ENCODE measurements around the gene ATP6V1B1.

DNA sequence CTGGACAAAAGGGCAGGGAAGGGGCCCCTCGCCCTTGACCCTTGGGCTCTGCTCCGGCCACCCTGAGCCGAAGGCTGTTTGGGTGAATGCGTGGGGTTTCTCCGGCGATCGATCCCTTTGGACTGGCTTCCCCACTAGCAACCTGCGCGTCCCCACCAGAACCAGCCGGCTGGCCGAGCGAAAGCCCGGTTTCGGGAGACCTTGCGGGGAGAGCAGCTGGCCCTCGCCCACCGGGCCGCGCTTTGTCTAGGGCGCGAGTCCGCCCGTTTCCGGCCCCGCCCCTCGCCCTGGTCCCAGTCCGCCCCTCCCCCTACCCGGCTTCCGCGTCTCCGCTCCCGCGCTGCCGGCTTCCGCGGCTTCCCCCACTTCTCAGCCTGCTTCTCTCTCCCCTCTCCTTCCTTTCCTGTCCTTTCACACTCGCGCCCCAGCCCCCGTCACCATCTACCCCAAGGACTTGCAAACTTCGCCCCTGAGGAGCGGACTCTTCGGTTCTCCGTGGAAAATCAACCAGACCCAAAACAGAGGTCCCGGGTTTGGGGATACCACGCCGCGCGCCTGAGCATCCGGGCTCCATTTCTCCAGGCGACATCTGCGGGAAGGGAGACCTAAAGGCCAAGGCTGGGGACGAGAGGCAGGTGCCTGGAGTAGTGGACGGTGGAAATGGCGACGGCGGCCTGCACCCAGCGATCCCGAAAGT is 48.0 kb upstream of the ATP6V1B1 start:
- TF ChIP-seq EZH2 (IDR thresholded peaks at IDR 0.05; ENCODE audit: low read length, missing control alignments) = peak; percentile 80
- TF ChIP-seq, protein P1, sequence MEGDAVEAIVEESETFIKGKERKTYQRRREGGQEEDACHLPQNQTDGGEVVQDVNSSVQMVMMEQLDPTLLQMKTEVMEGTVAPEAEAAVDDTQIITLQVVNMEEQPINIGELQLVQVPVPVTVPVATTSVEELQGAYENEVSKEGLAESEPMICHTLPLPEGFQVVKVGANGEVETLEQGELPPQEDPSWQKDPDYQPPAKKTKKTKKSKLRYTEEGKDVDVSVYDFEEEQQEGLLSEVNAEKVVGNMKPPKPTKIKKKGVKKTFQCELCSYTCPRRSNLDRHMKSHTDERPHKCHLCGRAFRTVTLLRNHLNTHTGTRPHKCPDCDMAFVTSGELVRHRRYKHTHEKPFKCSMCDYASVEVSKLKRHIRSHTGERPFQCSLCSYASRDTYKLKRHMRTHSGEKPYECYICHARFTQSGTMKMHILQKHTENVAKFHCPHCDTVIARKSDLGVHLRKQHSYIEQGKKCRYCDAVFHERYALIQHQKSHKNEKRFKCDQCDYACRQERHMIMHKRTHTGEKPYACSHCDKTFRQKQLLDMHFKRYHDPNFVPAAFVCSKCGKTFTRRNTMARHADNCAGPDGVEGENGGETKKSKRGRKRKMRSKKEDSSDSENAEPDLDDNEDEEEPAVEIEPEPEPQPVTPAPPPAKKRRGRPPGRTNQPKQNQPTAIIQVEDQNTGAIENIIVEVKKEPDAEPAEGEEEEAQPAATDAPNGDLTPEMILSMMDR (conservative IDR thresholded peaks at IDR 0.05 in 1 of 2, IDR thresholded peaks at IDR 0.05 in 1 of 2; ENCODE audit: low read depth in 1 of 2, low read length in 2 of 2) = no peak

Measured in fibroblast of lung (primary cell).